ENCODE data around the gene NFX1. TPM values are rescaled to one million over a fixed set of nuclear protein-coding genes. Genes with fewer than 3 reads are reported as not detected.

Gene NFX1
- total RNA-seq, 2 donors from 2014 or later, result 35.2 to 38.3 TPM

- ATAC-seq (peak; percentile 92), DNase-seq (peak; percentile 99 to 100)
- intact Hi-C loops (cut with DNase I, micrococcal nuclease), result no loop called here
Measured at GRCh38 chr9:33264473-33265177, 25.7 kb upstream of the NFX1 start, which contains the start of the genes BAG1 and CHMP5. Gene BAG1 (minus strand): TSS chr9:33264708. Gene CHMP5 (plus strand): TSS chr9:33265049. CDS start chr9:33265079, 30 bp downstream.

GRCh38 chr9:33265211-33265865 lies 25.0 kb upstream of the NFX1 start:
- intact Hi-C loops (cut with DNase I, micrococcal nuclease), result no loop called here
- DNase-seq (peak in 1 of 2 donors; percentile 28), ATAC-seq (no peak)

- DNase-seq, result no peak
- intact Hi-C loops (cut with DNase I, micrococcal nuclease), result no loop called here
Measured at GRCh38 chr9:33267151-33267767, 23.1 kb upstream of the NFX1 start.

GRCh38 chr9:33270146-33270545 lies 20.2 kb upstream of the NFX1 start:
- no peak for ATAC-seq
- intact Hi-C loops (cut with DNase I, micrococcal nuclease), result no loop called here

More at GRCh38 chr9:33267151-33267767, 23.1 kb upstream of the NFX1 start:
- ATAC-seq, result no peak

GRCh38 chr9:33272061-33272460 lies 18.3 kb upstream of the NFX1 start:
- DNase-seq, result peak; percentile 23 to 64
- ATAC-seq, result peak; percentile 96
- intact Hi-C loops (cut with DNase I, micrococcal nuclease), result no loop called here

More at GRCh38 chr9:33270146-33270545, 20.2 kb upstream of the NFX1 start:
- DNase-seq, result no peak

GRCh38 chr9:33273266-33273971 lies 16.9 kb upstream of the NFX1 start:
- intact Hi-C loops (cut with DNase I, micrococcal nuclease), result no loop called here
- ATAC-seq (no peak), DNase-seq (no peak)

- intact Hi-C loops (cut with DNase I, micrococcal nuclease), result no loop called here
- DNase-seq (no peak), ATAC-seq (no peak)
Measured at GRCh38 chr9:33273972-33274328, 16.4 kb upstream of the NFX1 start.

GRCh38 chr9:33277484-33277883 lies 12.8 kb upstream of the NFX1 start:
- intact Hi-C loops (cut with DNase I, micrococcal nuclease), result no loop called here
- ATAC-seq (no peak), DNase-seq (no peak)

- intact Hi-C loops (cut with DNase I, micrococcal nuclease), result no loop called here
Measured at GRCh38 chr9:33285502-33285901, 4.8 kb upstream of the NFX1 start.

GRCh38 chr9:33287087-33287490 lies 3.2 kb upstream of the NFX1 start:
- peak; percentile 37 to 50 for DNase-seq
- intact Hi-C loops (cut with DNase I, micrococcal nuclease), result no loop called here
- ATAC-seq, result peak; percentile 17

More at GRCh38 chr9:33285502-33285901, 4.8 kb upstream of the NFX1 start:
- DNase-seq (no peak), ATAC-seq (no peak)

GRCh38 chr9:33288235-33288634 lies 2.1 kb upstream of the NFX1 start:
- ATAC-seq (no peak), DNase-seq (no peak)
- intact Hi-C loops (cut with DNase I, micrococcal nuclease), result no loop called here

GRCh38 chr9:33288828-33289483 lies 1.4 kb upstream of the NFX1 start:
- no peak for DNase-seq
- intact Hi-C loops (cut with DNase I, micrococcal nuclease), result no loop called here
- no peak for ATAC-seq

- ATAC-seq (peak; percentile 0), DNase-seq (peak in 1 of 2 donors; percentile 33)
- intact Hi-C loops (cut with DNase I, micrococcal nuclease), result no loop called here
Measured at GRCh38 chr9:33289496-33289895, 820 bp upstream of the NFX1 start.

GRCh38 chr9:33289936-33290246 lies 425 bp upstream of the NFX1 start:
- intact Hi-C loops (cut with DNase I, micrococcal nuclease), result no loop called here
- DNase-seq (no peak), ATAC-seq (peak; percentile 18)

- intact Hi-C loops (cut with DNase I, micrococcal nuclease), result no loop called here
- DNase-seq (no peak), ATAC-seq (no peak)
Measured at GRCh38 chr9:33291031-33291397, 698 bp downstream of the NFX1 start.

- no peak for ATAC-seq
- DNase-seq, result no peak
- intact Hi-C loops (cut with DNase I, micrococcal nuclease), result no loop called here
Measured at GRCh38 chr9:33291901-33292300, 1.6 kb downstream of the NFX1 start.

- intact Hi-C loops (cut with DNase I, micrococcal nuclease), result no loop called here
- DNase-seq, result no peak
Measured at GRCh38 chr9:33293782-33294181, 3.5 kb downstream of the NFX1 start.

GRCh38 chr9:33294670-33295432 lies 4.5 kb downstream of the NFX1 start:
- no peak for ATAC-seq
- no peak for DNase-seq
- intact Hi-C loops (cut with DNase I, micrococcal nuclease), result no loop called here

More at GRCh38 chr9:33293782-33294181, 3.5 kb downstream of the NFX1 start:
- no peak for ATAC-seq

Measured in left colon (tissue), 2 donors.